ENCODE measurements around the gene STK33.

STK33 gene

GRCh38 chr11:8596504-8597046, 2.5 kb upstream of the STK33 start:
- DNase-seq (ENCODE audit: low read depth): no peak
- no peak for TF ChIP-seq CTCF (conservative IDR thresholded peaks at IDR 0.05; ENCODE audit: control insufficient read depth, insufficient read depth, low read depth, low read length)
- no peak overlapping the region for H3K4me3 ChIP-seq (ENCODE audit: control insufficient read depth, low read depth, low read length)

DNA sequence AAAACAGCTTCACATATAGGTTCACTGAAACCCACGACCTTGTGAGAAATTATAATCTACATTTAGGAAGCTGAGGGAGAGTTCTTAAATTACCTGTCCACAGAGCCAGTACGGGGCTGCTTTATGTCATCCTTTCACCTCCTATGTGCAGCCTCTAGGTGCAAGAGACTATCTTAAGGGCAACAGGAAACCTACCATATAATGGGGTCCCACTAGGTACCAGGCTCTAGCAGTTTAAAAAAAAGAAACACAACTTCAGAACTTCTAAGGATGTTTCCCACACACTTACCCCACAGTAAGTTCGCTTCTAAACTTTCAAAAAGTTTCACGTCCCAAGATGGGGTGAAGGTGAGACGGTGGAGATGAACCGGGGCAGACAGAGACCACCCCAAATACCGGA, 573 bp downstream of the STK33 start:
- DNase-seq (ENCODE audit: low read depth): no peak
- peak overlapping the region; percentile 48 for H3K4me3 ChIP-seq (ENCODE audit: control insufficient read depth, low read depth, low read length)
- TF ChIP-seq CTCF (conservative IDR thresholded peaks at IDR 0.05; ENCODE audit: control insufficient read depth, insufficient read depth, low read depth, low read length): no peak

- no peak overlapping the region for H3K4me3 ChIP-seq (ENCODE audit: control insufficient read depth, low read depth, low read length)
- no peak for TF ChIP-seq CTCF (conservative IDR thresholded peaks at IDR 0.05; ENCODE audit: control insufficient read depth, insufficient read depth, low read depth, low read length)
- DNase-seq (ENCODE audit: low read depth): no peak
Measured at GRCh38 chr11:8587915-8588314, 6.1 kb downstream of the STK33 start.

DNA sequence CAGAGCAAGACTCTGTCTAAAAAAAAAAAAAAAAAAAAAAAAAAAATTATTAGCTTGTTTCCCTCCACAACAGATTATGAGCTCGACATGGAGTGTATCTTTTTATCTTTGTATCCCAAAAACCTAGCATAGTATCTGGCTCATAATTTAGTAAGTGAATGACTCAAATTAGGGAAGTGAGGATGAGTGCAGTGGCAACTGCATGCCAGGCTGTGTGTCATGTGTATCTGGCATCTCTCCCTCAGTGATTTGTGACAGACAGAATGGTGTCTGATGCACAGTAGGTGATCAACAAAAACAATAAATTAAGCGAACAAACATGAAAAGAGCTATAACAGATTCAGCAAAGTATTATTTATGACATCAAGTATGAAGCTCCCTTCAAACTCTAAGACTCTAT, 7.2 kb downstream of the STK33 start:
- H3K4me3 ChIP-seq (ENCODE audit: control insufficient read depth, low read depth, low read length): no peak overlapping the region
- no peak for DNase-seq (ENCODE audit: low read depth)
- no peak for TF ChIP-seq CTCF (conservative IDR thresholded peaks at IDR 0.05; ENCODE audit: control insufficient read depth, insufficient read depth, low read depth, low read length)

GRCh38 chr11:8586184-8586583, 7.8 kb downstream of the STK33 start:
- no peak for TF ChIP-seq CTCF (conservative IDR thresholded peaks at IDR 0.05; ENCODE audit: control insufficient read depth, insufficient read depth, low read depth, low read length)
- H3K4me3 ChIP-seq (ENCODE audit: control insufficient read depth, low read depth, low read length): no peak overlapping the region
- DNase-seq (ENCODE audit: low read depth): no peak

DNA sequence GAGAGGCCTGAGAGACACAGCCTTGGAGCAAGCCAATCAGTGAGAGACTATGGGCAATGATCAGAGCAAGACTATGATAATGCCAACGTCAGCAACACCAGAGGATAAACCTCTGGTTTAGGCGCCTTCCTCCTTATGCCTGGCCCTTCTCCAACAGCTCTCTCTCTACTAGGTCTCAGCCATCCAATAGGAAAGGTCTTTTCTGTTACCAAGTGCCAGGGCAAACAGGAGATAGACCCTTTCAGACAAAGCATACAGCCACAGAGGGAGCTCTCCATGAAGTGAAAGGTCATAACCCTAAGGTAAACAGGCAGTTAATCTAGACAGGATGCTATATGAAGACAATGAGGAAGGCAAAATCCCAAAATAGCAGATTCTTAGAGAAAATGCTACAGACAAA, 9.5 kb downstream of the STK33 start:
- no peak for DNase-seq (ENCODE audit: low read depth)
- TF ChIP-seq CTCF (conservative IDR thresholded peaks at IDR 0.05; ENCODE audit: control insufficient read depth, insufficient read depth, low read depth, low read length): no peak
- no peak overlapping the region for H3K4me3 ChIP-seq (ENCODE audit: control insufficient read depth, low read depth, low read length)

DNA sequence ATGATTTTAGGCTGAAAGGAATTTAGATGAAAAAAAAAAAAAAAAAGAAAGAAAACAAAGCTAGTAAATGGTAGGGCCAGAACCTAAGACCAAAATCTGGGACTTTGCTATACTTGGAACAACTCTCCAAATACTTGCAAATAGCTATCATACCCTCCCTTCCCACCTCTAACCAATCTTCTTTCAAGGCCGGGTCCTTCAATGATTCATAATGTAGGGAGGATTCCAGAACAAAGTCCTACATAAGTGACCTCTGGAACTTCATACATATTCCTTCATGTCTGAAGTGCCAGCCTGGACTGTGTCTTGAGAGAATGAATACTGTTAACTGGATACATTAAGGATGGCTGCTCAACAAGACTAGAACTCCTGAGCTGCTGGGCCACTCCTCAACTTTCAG, 9.9 kb downstream of the STK33 start:
- peak; percentile 26 for DNase-seq (ENCODE audit: low read depth)

More for the DNA sequence above, 9.9 kb downstream of the STK33 start:
- TF ChIP-seq CTCF (conservative IDR thresholded peaks at IDR 0.05; ENCODE audit: control insufficient read depth, insufficient read depth, low read depth, low read length): no peak
- H3K4me3 ChIP-seq (ENCODE audit: control insufficient read depth, low read depth, low read length): no peak overlapping the region
